NOMO-1 treated with dmso at 0.1 percent for 144 hours (cell line): ENCODE measurements around the gene SEPTIN3.

Experiments used
- DNase-seq: peaks from one replicate; lab custom pipeline; 2025; ENCODE audit not compliant: unreplicated experiment; lab: John Stamatoyannopoulos, UW

The SEPTIN3 gene

GRCh38 chr22:42010778-42011177 lies 41.5 kb downstream of the SEPTIN3 start:
- DNase-seq, result no peak

GRCh38 chr22:42013385-42013784 lies 44.1 kb downstream of the SEPTIN3 start:
- no peak for DNase-seq

GRCh38 chr22:42016111-42016510 lies 46.9 kb downstream of the SEPTIN3 start:
- no peak for DNase-seq

GRCh38 chr22:42018224-42018623 lies 49.0 kb downstream of the SEPTIN3 start:
- DNase-seq, result no peak
